AG04450 (cell line): ENCODE measurements around the gene CTU1. TPM values are rescaled to one million over a fixed set of nuclear protein-coding genes. Genes with fewer than 3 reads are reported as not detected.

Experiments used
- CTCF ChIA-PET: fragments of 300-600, 350-600 bp; formaldehyde crosslinking; extraction: SDS; loops from one replicate; lab custom pipeline; 2022; ENCODE audit warnings: antibody characterized with exemption, inconsistent platforms; lab: Charles Lee
- POLR2A ChIA-PET: fragments of 350-600 bp; formaldehyde crosslinking; extraction: SDS; loops from one replicate; lab custom pipeline; 2021; ENCODE audit warnings: antibody characterized with exemption, inconsistent platforms; lab: Yijun Ruan, JAX
- DNase-seq: peaks from one replicate; pipeline ENCODE4 v3.0.0-alpha.2; 2011; ENCODE audit warnings: low read depth, low spot score
- H3K27ac ChIP-seq: one replicate; pipeline ENCODE4 v1.5.1; 2012; ENCODE audit warnings: low read depth, low read length, control low read depth
- H3K27me3 ChIP-seq: one replicate; pipeline ENCODE4 v1.6.0; 2012; ENCODE audit warnings: low read length; ENCODE audit not compliant: control insufficient read depth, insufficient read depth
- H3K4me3 ChIP-seq: 2 replicates; pipeline ENCODE4 v1.5.1; 2011; ENCODE audit warnings: mild to moderate bottlenecking, low read depth, low read length, control low read depth
- H3K9me3 ChIP-seq: 2 replicates; pipeline ENCODE4 v1.5.1; 2012; ENCODE audit warnings: low read length; ENCODE audit not compliant: control insufficient read depth, insufficient read depth
- polyA plus RNA-seq: library from polyadenylated mRNA; depleted of rRNA; stranded (reverse); fragments of >200 nt; gene quantifications from 2 replicates; pipeline ENCODE4 v1.2.3, GENCODE V29; 2011
- TF ChIP-seq, protein P1 (sequence below): IDR thresholded peaks from 2 replicates; pipeline ENCODE4 v1.5.1; 2011; ENCODE audit warnings: low read depth, low read length, control low read depth, inconsistent platforms

The CTU1 gene
- polyA plus RNA-seq, 1 experiment, result 1.7 TPM

DNA sequence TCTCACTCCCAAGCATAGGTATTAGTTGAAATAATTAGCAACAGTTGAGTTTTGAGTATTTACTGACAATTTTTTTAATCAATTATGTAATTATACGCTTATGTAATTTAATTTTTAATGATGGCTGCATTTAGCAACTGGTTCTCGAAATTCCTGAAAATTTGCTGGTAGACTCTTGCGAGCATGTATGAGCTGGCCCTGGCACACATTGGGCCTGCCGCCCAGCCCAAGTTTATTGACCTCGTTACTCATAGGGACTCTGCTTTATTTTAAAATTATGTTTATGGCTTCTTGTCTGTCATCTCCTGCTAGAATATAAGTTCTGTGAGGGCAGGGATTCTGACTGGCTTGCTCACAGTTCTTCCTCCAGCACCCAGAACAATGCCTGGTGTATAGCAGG lies 32.2 kb downstream of the CTU1 start:
- no peak overlapping the region for H3K27ac ChIP-seq
- H3K27me3 ChIP-seq, result peaks cover 2% of the 10 kb centered on the region
- ChIA-PET POLR2A (no interaction called here), CTCF (no interaction called here)
- TF ChIP-seq, protein P1, sequence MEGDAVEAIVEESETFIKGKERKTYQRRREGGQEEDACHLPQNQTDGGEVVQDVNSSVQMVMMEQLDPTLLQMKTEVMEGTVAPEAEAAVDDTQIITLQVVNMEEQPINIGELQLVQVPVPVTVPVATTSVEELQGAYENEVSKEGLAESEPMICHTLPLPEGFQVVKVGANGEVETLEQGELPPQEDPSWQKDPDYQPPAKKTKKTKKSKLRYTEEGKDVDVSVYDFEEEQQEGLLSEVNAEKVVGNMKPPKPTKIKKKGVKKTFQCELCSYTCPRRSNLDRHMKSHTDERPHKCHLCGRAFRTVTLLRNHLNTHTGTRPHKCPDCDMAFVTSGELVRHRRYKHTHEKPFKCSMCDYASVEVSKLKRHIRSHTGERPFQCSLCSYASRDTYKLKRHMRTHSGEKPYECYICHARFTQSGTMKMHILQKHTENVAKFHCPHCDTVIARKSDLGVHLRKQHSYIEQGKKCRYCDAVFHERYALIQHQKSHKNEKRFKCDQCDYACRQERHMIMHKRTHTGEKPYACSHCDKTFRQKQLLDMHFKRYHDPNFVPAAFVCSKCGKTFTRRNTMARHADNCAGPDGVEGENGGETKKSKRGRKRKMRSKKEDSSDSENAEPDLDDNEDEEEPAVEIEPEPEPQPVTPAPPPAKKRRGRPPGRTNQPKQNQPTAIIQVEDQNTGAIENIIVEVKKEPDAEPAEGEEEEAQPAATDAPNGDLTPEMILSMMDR, result no peak
- no peak for DNase-seq
- peaks cover 10% of the 10 kb centered on the region; the same call in 1 of the 2 replicates for H3K9me3 ChIP-seq
- H3K4me3 ChIP-seq, result no peak overlapping the region

DNA sequence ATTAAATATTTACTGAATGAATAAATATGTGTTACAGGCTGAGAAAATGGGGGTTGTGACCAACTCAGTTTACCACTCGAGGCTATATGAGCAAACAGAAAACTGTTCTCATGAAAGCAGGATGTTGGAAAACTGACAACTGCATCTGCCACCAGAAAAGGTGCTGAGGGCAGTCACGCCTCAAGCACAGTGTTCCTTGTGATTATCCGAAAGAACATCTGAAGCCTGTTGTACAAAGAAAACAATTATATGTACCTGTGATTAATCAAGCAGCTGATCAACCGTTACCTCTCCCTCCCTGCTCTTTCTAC lies 37.2 kb downstream of the CTU1 start:
- CTCF ChIA-PET, result no interaction called here
- H3K9me3 ChIP-seq, result no peaks in the 10 kb centered on the region
- peaks cover under 1% of the 10 kb centered on the region for H3K27me3 ChIP-seq
- DNase-seq, result no peak
- POLR2A ChIA-PET, result no interaction called here
- H3K27ac ChIP-seq, result no peak overlapping the region
- TF ChIP-seq, protein P1, result no peak
- H3K4me3 ChIP-seq, result no peak overlapping the region

DNA sequence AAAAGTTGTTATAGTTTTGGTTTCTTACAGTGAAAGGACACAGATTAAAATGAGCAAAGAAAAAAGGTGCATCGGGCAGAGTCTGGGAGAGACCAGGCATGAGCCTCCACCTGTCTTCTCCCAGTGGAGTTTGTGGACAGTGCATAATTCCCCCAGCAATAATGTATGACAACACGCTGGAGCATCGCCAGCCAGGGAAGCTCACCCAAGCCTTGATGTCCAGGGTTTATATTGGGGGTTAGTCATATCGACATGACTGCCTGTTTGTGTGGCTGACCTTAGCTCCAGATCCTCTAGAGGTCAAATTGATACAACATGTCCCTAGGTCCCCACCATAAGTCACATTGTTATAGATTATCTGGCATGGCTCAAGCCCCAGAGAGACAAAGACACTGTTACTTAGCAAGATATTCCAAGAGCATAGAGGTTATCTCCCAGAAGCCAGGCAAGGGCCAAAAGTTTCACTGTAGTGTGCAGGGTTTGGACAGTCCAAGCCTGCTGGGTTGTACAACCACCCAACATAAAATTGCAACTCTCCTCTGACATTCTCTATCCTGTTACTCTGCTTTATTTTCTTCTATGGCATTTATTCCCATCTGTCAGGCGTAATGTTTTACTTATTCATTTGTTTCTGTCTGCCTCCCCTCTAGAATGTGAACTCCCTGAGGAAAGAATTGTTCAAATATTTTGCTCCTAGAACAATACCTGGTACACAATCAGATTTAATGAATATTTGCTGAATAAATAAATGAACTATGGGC lies 37.7 kb downstream of the CTU1 start:
- Histone ChIP-seq H3K27me3 (no peaks in the 10 kb centered on the region), H3K9me3 (no peaks in the 10 kb centered on the region), H3K27ac (no peak overlapping the region), H3K4me3 (no peak overlapping the region)
- TF ChIP-seq, protein P1, result no peak
- no peak for DNase-seq
- POLR2A ChIA-PET, result no interaction called here
- CTCF ChIA-PET, result no interaction called here

DNA sequence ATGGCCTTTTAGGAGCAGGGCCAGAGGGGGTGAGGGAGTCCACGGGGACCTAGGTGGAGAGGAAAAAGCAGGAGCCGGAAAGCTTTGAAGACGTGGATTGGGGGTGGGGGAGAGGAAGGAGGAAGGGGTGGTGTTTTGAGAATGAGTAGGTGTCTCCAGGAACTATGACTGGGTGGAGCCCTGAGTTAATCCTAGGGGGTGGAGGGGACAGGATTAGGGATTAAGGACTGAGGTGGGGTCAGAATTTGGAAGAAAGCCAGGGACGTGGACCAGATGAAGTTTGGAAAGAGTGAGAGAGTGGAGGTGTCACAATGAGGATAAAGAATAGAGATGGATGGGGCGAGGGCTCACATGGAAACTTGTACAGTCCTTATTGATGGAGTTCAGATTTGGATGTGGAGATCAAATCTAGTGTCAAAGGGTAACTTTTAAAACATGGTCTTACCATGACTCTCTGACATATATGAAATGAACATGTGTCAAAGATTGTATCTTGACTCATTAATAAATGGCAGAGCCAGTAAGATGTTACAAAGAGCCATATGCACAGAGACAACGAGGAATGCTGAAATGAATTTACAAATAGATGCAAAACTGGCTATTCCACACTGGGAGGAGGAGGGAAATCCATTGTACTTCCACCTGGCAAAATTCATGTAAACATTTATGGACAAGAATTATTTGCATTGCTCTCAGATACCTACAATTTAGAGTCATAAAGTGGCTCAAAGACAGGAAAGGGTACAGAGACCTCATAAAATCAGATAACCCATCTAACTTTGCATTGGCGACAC lies 41.6 kb downstream of the CTU1 start:
- no peak overlapping the region for H3K4me3 ChIP-seq
- ChIA-PET CTCF (no interaction called here), POLR2A (no interaction called here)
- peaks cover 5% of the 10 kb centered on the region; the same call in 1 of the 2 replicates for H3K9me3 ChIP-seq
- no peak overlapping the region for H3K27ac ChIP-seq
- TF ChIP-seq, protein P1, result no peak
- DNase-seq, result no peak
- no peaks in the 10 kb centered on the region for H3K27me3 ChIP-seq
